Neural crest cell (in vitro differentiated cells): ENCODE measurements around the gene SLC27A4. TPM values are rescaled to one million over a fixed set of nuclear protein-coding genes. Genes with fewer than 3 reads are reported as not detected.

ENCODE experiments used
- DNase-seq: peaks from one replicate; pipeline ENCODE4 v3.0.0; 2021; ENCODE audit warnings: low read depth, mixed read lengths, low spot score
- H3K27ac Mint-ChIP-seq: one replicate; pipeline ENCODE4 v1.8.0; 2021; ENCODE audit warnings: mild to moderate bottlenecking, mixed read lengths; ENCODE audit not compliant: unreplicated experiment
- H3K27me3 Mint-ChIP-seq: 2 replicates; pipeline ENCODE4 v1.8.0; 2021; ENCODE audit warnings: low read depth, mild to moderate bottlenecking, mixed read lengths
- H3K36me3 Mint-ChIP-seq: 2 replicates; pipeline ENCODE4 v1.8.0; 2021; ENCODE audit warnings: low read depth, mild to moderate bottlenecking, mixed read lengths
- H3K4me1 Mint-ChIP-seq: 2 replicates; pipeline ENCODE4 v1.8.0; 2021; ENCODE audit warnings: mixed read lengths
- H3K4me3 Mint-ChIP-seq: one replicate; pipeline ENCODE4 v1.8.0; 2021; ENCODE audit warnings: mild to moderate bottlenecking, mixed read lengths
- H3K9me3 Mint-ChIP-seq: 2 replicates; pipeline ENCODE4 v1.8.0; 2021; ENCODE audit warnings: mixed read lengths
- total RNA-seq: library from RNA; stranded (reverse); gene quantifications from 2 replicates; pipeline ENCODE4 v1.2.1, GENCODE V29; 2021
- TF ChIP-seq, protein P1 (sequence below): fragments of 200-600 bp; sonication (generic); conservative IDR thresholded peaks from 2 replicates; pipeline ENCODE4 v1.5.0; 2021; ENCODE audit warnings: antibody characterized with exemption, mild to moderate bottlenecking

SLC27A4 gene
- total RNA-seq, 1 donor from 2014 or later: 45.6 TPM

DNA sequence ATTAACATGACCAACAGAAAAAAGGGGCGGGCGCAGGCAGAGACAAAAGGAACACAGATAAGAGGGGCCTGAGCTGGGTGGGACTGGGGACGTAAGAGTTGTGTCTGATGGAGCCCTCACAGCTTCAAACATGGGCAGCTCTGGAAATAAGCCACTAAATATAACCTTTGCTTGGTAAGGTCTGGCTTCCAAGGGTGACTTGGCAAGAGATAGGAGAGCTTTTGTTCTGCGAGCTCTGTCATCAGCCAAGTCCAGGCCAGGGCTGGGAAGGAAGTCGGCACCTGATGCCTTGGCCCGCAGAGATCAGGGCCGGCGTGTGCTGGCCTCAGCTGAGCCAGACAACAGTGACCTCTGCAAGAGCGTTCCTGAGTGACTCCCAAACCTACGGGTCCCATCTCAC lies 29.9 kb upstream of the SLC27A4 start:
- H3K27ac Mint-ChIP-seq: no peak overlapping the region
- no peaks in the 10 kb centered on the region for H3K9me3 Mint-ChIP-seq
- TF ChIP-seq, protein P1, sequence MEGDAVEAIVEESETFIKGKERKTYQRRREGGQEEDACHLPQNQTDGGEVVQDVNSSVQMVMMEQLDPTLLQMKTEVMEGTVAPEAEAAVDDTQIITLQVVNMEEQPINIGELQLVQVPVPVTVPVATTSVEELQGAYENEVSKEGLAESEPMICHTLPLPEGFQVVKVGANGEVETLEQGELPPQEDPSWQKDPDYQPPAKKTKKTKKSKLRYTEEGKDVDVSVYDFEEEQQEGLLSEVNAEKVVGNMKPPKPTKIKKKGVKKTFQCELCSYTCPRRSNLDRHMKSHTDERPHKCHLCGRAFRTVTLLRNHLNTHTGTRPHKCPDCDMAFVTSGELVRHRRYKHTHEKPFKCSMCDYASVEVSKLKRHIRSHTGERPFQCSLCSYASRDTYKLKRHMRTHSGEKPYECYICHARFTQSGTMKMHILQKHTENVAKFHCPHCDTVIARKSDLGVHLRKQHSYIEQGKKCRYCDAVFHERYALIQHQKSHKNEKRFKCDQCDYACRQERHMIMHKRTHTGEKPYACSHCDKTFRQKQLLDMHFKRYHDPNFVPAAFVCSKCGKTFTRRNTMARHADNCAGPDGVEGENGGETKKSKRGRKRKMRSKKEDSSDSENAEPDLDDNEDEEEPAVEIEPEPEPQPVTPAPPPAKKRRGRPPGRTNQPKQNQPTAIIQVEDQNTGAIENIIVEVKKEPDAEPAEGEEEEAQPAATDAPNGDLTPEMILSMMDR: no peak
- no peak for DNase-seq
- H3K27me3 Mint-ChIP-seq: no peaks in the 10 kb centered on the region
- peaks cover 2% of the 10 kb centered on the region for H3K36me3 Mint-ChIP-seq
- no peaks in the 10 kb centered on the region for H3K4me1 Mint-ChIP-seq
- H3K4me3 Mint-ChIP-seq: no peak overlapping the region

DNA sequence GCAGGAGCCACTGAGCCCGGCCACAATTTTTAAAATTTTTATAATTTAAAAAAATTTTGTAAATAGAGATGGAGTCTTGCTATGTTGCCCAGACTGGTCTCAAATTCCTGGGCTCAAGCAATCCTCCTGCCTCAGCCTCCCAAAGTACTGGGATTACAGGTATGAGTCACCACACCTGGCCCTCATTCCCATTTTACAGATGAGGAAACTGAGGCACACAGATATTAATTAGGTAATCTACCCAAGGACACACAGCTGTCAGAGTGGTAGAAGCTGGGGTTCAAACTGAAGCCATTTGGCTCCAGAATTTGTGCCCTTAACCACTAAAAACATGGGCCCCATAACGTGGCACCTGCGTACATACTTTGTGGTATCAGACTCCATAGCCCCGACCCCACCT lies 25.6 kb upstream of the SLC27A4 start:
- Mint-ChIP-seq H3K27me3 (no peaks in the 10 kb centered on the region), H3K4me3 (no peak overlapping the region), H3K36me3 (peaks cover 4% of the 10 kb centered on the region), H3K27ac (no peak overlapping the region), H3K4me1 (peaks cover 6% of the 10 kb centered on the region), H3K9me3 (no peaks in the 10 kb centered on the region)
- TF ChIP-seq, protein P1: no peak
- DNase-seq: no peak

DNA sequence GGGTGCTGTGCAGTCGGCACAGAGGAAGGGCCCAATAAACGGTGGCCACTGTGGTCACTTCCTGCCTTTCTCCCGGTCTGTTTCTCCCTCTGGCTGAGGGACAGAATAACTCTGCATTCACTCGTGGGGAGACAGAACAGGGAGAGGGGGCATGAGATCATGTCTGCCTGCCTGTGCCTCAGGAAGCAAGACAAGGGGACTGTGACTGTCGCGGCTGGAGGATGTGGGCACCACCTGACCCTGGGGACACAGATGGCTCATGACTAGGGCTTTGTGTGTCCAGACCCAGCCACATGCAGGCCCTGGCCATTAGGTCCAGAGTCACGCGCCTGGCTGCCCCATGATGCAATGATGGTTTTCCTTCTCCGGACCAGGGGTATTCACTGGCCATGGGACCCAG lies 23.9 kb upstream of the SLC27A4 start:
- H3K4me1 Mint-ChIP-seq: peaks cover 6% of the 10 kb centered on the region
- H3K27ac Mint-ChIP-seq: peak overlapping the region; percentile 50
- DNase-seq: no peak
- TF ChIP-seq, protein P1: no peak
- peaks cover 4% of the 10 kb centered on the region for H3K36me3 Mint-ChIP-seq
- no peaks in the 10 kb centered on the region for H3K9me3 Mint-ChIP-seq
- H3K27me3 Mint-ChIP-seq: no peaks in the 10 kb centered on the region
- peak overlapping the region; percentile 59 for H3K4me3 Mint-ChIP-seq

DNA sequence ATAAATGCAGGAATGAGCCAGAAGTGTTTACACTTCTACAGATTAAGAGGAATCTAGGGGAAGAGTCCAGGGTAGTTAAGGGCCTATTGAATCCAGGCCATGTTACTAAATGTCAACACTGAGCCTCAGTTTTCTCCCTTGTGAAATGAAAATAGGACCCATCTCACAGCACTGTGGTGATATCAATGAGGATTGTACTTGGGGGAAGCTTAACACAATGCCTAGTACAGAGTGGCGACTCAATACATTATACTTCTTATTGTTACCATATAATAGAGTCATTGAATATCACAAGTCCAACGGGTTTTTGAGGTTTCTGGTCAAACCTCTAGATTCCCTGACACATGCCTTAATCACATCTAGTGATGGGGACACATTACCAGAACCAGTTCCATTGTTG lies 22.7 kb upstream of the SLC27A4 start:
- Mint-ChIP-seq H3K4me1 (peaks cover 17% of the 10 kb centered on the region), H3K9me3 (no peaks in the 10 kb centered on the region), H3K27ac (no peak overlapping the region), H3K27me3 (peaks cover 2% of the 10 kb centered on the region), H3K36me3 (peaks cover 4% of the 10 kb centered on the region), H3K4me3 (peak overlapping the region; percentile 65)
- TF ChIP-seq, protein P1: no peak
- no peak for DNase-seq

DNA sequence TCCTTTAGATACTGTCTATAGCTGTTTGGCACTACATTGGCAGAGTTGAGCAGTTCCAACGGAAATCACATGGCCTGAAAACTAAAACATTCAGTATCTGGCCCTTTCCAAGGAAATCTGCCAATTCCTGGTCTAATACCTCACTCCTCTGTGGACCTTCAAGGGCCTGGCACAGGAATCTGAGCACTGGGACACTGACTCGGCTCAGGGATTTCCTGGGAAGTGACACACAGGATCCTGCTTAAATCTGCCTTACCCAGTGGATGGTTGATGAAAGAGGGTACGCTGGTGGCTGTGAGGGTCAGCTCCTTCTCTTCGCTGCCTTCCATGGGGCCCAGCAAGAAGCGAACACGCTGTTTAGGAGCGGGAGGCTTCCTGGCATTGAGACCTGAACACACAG lies 19.0 kb upstream of the SLC27A4 start:
- H3K4me3 Mint-ChIP-seq: peak overlapping the region; percentile 98
- TF ChIP-seq, protein P1: no peak
- H3K4me1 Mint-ChIP-seq: peaks cover 31% of the 10 kb centered on the region
- peaks cover 6% of the 10 kb centered on the region for H3K36me3 Mint-ChIP-seq
- no peak overlapping the region for H3K27ac Mint-ChIP-seq
- DNase-seq: no peak
- peaks cover 2% of the 10 kb centered on the region for H3K27me3 Mint-ChIP-seq
- H3K9me3 Mint-ChIP-seq: no peaks in the 10 kb centered on the region
